Kasumi-1 (cell line): ENCODE measurements around the gene DNAAF1.

Experiments
- DNase-seq, 2 experiments: peaks; one replicate each; lab custom pipeline; 2025; lab: John Stamatoyannopoulos, UW

The DNAAF1 gene

GRCh38 chr16:84161037-84161436 is 15.9 kb downstream of the DNAAF1 start:
- no peak for DNase-seq

GRCh38 chr16:84161801-84162200 is 16.7 kb downstream of the DNAAF1 start:
- no peak for DNase-seq

GRCh38 chr16:84165746-84166145 is 20.6 kb downstream of the DNAAF1 start:
- no peak for DNase-seq

GRCh38 chr16:84166796-84167695 is 21.9 kb downstream of the DNAAF1 start:
- no peak for DNase-seq

GRCh38 chr16:84169765-84170310 is 24.7 kb downstream of the DNAAF1 start:
- DNase-seq = no peak

GRCh38 chr16:84174396-84174795 is 29.3 kb downstream of the DNAAF1 start:
- no peak for DNase-seq

- DNase-seq = peak; percentile 43 to 63
Observed at GRCh38 chr16:84175350-84176081, 30.4 kb downstream of the DNAAF1 start.

GRCh38 chr16:84176192-84177053 is 31.3 kb downstream of the DNAAF1 start:
- DNase-seq = no peak

GRCh38 chr16:84177741-84178073 is 32.6 kb downstream of the DNAAF1 start:
- no peak for DNase-seq

GRCh38 chr16:84178146-84178765 is 33.1 kb downstream of the DNAAF1 start:
- no peak for DNase-seq

- no peak for DNase-seq
Observed at GRCh38 chr16:84178892-84179611, 33.9 kb downstream of the DNAAF1 start.

- no peak for DNase-seq
Observed at GRCh38 chr16:84179612-84180320, 34.7 kb downstream of the DNAAF1 start.

GRCh38 chr16:84180519-84181140 is 35.5 kb downstream of the DNAAF1 start:
- no peak for DNase-seq

- no peak for DNase-seq
Observed at GRCh38 chr16:84181144-84181915, 36.2 kb downstream of the DNAAF1 start.

- no peak for DNase-seq
Observed at GRCh38 chr16:84182104-84182503, 37.0 kb downstream of the DNAAF1 start.

GRCh38 chr16:84182680-84183571 is 37.8 kb downstream of the DNAAF1 start:
- DNase-seq = no peak

- no peak for DNase-seq
Observed at GRCh38 chr16:84183572-84183875, 38.4 kb downstream of the DNAAF1 start.

GRCh38 chr16:84183911-84184591 is 38.9 kb downstream of the DNAAF1 start:
- DNase-seq = no peak
